GM06990 (cell line): ENCODE measurements around the gene OR10H1.
"Not testable (repeated sequence)": the region's sequence is repeated elsewhere in the genome, so short reads cannot be mapped to it uniquely, and the experiment has no call there.

Experiments used
- DNase-seq: peaks from one replicate; pipeline ENCODE4 v3.0.0-alpha.2; 2011; ENCODE audit not compliant: insufficient read length; ENCODE audit errors: extremely low read depth
- H3K27me3 ChIP-seq: replicated peaks from 2 replicates; pipeline ENCODE4 v1.6.0; 2011; ENCODE audit warnings: low read length; ENCODE audit not compliant: control insufficient read depth, insufficient read depth
- H3K36me3 ChIP-seq: 2 replicates; pipeline ENCODE4 v1.5.1; 2011; ENCODE audit warnings: low read length; ENCODE audit not compliant: control insufficient read depth, insufficient read depth
- H3K4me3 ChIP-seq: replicated peaks from 2 replicates; pipeline ENCODE4 v1.5.1; 2011; ENCODE audit warnings: low read depth, mild to moderate bottlenecking, control low read depth, low read length
- CTCF ChIP-seq: IDR thresholded peaks from 2 replicates; pipeline ENCODE4 v1.5.1; 2011; ENCODE audit warnings: low read length, control low read depth, mild to moderate bottlenecking, inconsistent platforms; ENCODE audit not compliant: insufficient read depth, poor library complexity, severe bottlenecking

Gene OR10H1

GRCh38 chr19:15788594-15789270, 26.7 kb downstream of the OR10H1 start:
- no peaks in the 10 kb centered on the region for H3K36me3 ChIP-seq
- TF ChIP-seq CTCF: no peak
- DNase-seq: no peak
- H3K27me3 ChIP-seq: no peaks in the 10 kb centered on the region; the same call in 1 of the 2 replicates
- H3K4me3 ChIP-seq: no peak overlapping the region

DNA sequence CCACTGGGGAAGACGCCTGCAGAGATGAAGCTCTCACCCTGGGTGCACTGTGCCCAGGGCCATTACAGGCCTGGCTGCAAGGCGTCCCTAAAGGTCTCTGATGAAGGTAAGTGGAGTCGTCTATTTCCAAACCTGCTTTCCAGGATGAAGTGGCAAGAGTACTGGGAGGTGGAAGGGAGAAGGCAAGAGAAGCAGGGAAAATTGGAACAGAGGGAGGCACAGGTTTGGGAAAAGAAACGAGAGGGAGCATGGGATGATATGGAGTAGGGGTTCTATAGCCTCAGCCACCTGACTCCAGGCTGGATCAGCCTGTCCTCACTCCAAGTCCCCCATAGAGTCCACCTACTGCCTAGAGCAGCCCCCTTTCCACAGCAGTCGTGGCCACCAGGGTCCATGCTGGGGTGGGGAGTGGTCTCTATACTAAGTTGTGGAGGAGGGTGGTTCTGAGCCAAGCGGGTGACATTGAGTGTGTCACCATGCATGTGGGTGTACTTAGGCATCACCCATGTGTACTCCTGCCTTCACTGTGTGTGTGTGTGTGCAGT, 27.8 kb downstream of the OR10H1 start, which contains the start of gene OR10H5:
Gene OR10H5 (plus strand): TSS at position 51 of the 545 bp plus-strand sequence. CDS start 6,388 bp downstream, outside the sequence.
- no peak for DNase-seq
- Histone ChIP-seq H3K4me3 (no peak within 1 kb of the TSS), H3K27me3 (no peaks in the 10 kb centered on the region; the same call in 1 of the 2 replicates), H3K36me3 (no peaks in the 10 kb centered on the region)
- no peak for TF ChIP-seq CTCF

- not testable (repeated sequence) for H3K36me3 ChIP-seq, DNase-seq, H3K4me3 ChIP-seq, H3K27me3 ChIP-seq
Observed at GRCh38 chr19:15782896-15783295, 32.6 kb downstream of the OR10H1 start.

DNA sequence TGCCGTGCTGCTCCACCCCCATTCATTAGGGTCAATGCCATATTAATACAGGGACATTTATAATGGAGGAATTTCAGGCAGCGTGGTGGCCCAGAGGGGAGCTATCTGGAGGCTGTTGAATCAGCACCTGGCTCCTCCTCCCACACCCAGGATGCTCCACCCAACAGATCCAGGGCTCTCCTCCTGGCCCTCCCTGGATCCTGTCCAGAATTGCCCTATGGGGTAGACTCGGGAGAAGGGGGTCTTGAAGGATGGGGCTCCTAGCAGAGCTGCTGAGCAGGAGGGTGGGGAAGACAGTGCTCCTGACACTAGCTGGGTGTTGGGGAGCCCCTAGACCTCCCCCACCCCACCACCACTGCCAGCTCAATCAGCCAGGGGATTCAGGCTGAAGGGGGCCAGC, 33.3 kb downstream of the OR10H1 start:
- no peak overlapping the region for H3K4me3 ChIP-seq
- DNase-seq: no peak
- no peaks in the 10 kb centered on the region for H3K27me3 ChIP-seq
- H3K36me3 ChIP-seq: no peaks in the 10 kb centered on the region
- no peak for TF ChIP-seq CTCF

DNA sequence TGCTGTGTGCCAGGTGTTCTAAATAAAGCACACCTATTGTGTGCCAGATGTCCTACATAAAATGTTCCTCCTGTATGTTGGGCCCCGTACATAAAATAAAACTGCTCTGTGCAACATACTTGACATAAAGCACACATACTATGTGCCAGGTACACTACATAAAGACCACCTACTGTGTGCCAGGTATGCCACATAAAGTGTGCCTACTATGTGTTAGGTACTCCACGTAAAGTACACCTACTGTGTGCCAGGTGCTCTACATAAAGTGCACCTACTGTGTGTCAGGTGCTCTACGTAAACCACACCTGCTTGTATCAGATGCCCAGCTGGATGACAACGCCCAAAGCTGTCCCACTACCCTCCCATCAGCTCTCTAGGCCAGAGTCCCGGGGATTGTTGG, 33.8 kb downstream of the OR10H1 start:
- Histone ChIP-seq H3K27me3 (no peaks in the 10 kb centered on the region), H3K4me3 (no peak overlapping the region), H3K36me3 (no peaks in the 10 kb centered on the region)
- no peak for DNase-seq
- TF ChIP-seq CTCF: no peak

DNA sequence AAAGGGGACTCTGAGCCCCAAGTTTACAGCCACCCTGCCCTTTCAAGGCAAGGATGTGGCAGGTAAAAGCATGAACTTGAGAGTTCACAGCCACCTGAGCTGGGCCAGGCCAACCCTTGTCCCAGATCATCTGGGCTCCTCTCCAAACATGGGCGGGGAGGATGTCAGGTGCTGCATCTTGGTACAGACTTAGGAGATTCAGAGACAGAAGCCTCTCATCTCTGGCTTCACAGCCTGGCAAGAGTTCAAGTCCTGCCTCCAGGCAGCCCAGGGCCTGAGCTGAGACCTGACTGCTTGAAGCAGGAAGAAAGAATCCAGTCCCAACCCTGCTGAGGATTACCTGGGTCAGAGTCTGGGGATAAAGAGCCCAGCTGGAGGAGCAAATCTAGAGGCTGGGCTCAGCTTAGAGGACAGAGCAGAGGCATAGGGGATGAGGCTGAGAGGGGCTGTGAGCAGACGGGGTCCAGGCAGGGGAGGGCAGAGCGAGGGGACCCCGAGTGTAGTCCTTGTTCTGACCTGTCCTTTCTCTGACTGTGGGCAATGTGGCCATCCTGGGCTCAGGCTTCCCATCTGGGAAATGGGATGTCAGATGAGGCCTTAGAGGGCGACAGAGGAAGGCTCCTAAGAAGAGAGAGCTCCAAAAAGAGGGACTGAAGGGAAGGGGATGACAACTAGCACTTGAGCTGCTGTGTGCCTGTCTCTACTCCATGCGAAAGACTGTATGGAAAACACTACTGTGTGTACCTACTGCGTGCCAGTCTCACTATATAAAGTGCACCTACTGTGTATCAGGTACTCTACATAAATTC, 34.6 kb downstream of the OR10H1 start:
- DNase-seq: no peak
- no peaks in the 10 kb centered on the region for H3K36me3 ChIP-seq
- no peak for TF ChIP-seq CTCF
- H3K27me3 ChIP-seq: no peaks in the 10 kb centered on the region
- H3K4me3 ChIP-seq: no peak overlapping the region
